Caco-2 (cell line): Measurements from ENCODE around the gene SYT7. TPM values are rescaled to one million over a fixed set of nuclear protein-coding genes. Genes with fewer than 3 reads are reported as not detected.

Source experiments
- BruUV-seq: library from RNA; stranded (reverse); fragments of 400-500 nt; replicated peaks from 2 replicates; lab custom pipeline; 2021; lab: Mats Ljungman, UMichigan
- CTCF ChIA-PET: fragments of 300-600 bp; sonication (Branson Sonifier 250); formaldehyde crosslinking; loops from one replicate; lab custom pipeline; 2022; ENCODE audit warnings: antibody characterized with exemption; lab: Charles Lee
- POLR2A ChIA-PET: fragments of 300-600 bp; sonication (Branson Sonifier 250); formaldehyde crosslinking; loops from one replicate; lab custom pipeline; 2022; ENCODE audit warnings: antibody characterized with exemption; lab: Charles Lee
- DNase-seq, 2 experiments: peaks; one replicate each; pipeline versions ENCODE4 v3.0.0 to v3.0.0-alpha.2; 2020 to 2022
- H3K27me3 ChIP-seq: replicated peaks from 2 replicates; pipeline ENCODE4 v1.6.0; 2011; ENCODE audit warnings: low read length; ENCODE audit not compliant: control insufficient read depth, insufficient read depth
- H3K36me3 ChIP-seq: 2 replicates; pipeline ENCODE4 v1.5.1; 2011; ENCODE audit warnings: low read length; ENCODE audit not compliant: control insufficient read depth, insufficient read depth
- H3K4me1 ChIP-seq: fragments of 250-450 bp; sonication (Bioruptor Pico); 2 replicates; pipeline ENCODE4 v1.5.1; 2020; ENCODE audit warnings: mild to moderate bottlenecking
- H3K4me3 ChIP-seq: 2 replicates; pipeline ENCODE4 v1.5.1; 2011; ENCODE audit warnings: low read depth, mild to moderate bottlenecking, control low read depth, low read length
- H3K9me3 ChIP-seq: fragments of 250-450 bp; sonication (Bioruptor Pico); 2 replicates; pipeline ENCODE4 v1.5.1; 2020; ENCODE audit warnings: mild to moderate bottlenecking, moderate library complexity
- H3K27ac Mint-ChIP-seq: one replicate; pipeline ENCODE4 v1.8.0; 2022; ENCODE audit warnings: mixed read lengths; ENCODE audit not compliant: unreplicated experiment
- H3K27me3 Mint-ChIP-seq: one replicate; pipeline ENCODE4 v1.8.0; 2022; ENCODE audit warnings: mixed read lengths; ENCODE audit not compliant: insufficient read depth, unreplicated experiment
- H3K36me3 Mint-ChIP-seq: one replicate; pipeline ENCODE4 v1.8.0; 2022; ENCODE audit warnings: mild to moderate bottlenecking, mixed read lengths; ENCODE audit not compliant: insufficient read depth, unreplicated experiment
- H3K4me1 Mint-ChIP-seq: one replicate; pipeline ENCODE4 v1.8.0; 2022; ENCODE audit warnings: low read depth, mixed read lengths; ENCODE audit not compliant: unreplicated experiment
- H3K4me3 Mint-ChIP-seq: one replicate; pipeline ENCODE4 v1.8.0; 2022; ENCODE audit warnings: mild to moderate bottlenecking, moderate library complexity, mixed read lengths; ENCODE audit not compliant: unreplicated experiment
- H3K9me3 Mint-ChIP-seq: one replicate; pipeline ENCODE4 v1.8.0; 2022; ENCODE audit warnings: mixed read lengths; ENCODE audit not compliant: unreplicated experiment
- CTCF ChIP-seq, 2 experiments: fragments of 200-600 bp in 1 of 2; IDR thresholded peaks; 1 replicate in 1 of 2; 2 replicates in 1 of 2; pipeline versions ENCODE4 v1.5.1 to v1.8.0; 2011 to 2022; ENCODE audit warnings: antibody characterized with exemption in 1 of 2, control low read depth in 1 of 2, inconsistent platforms in 1 of 2, low read depth in 1 of 2, low read length in 1 of 2, mild to moderate bottlenecking in 1 of 2, moderate library complexity in 1 of 2; ENCODE audit not compliant: insufficient read depth in 1 of 2, severe bottlenecking in 1 of 2, unreplicated experiment in 1 of 2
- intact Hi-C: fragments of 100-400 bp; cut with micrococcal nuclease; formaldehyde crosslinking; loops from one replicate; pipeline ENCODE4 v1.10.0; 2022; ENCODE audit not compliant: unreplicated experiment
- total RNA-seq: library from RNA; stranded (reverse); gene quantifications from 2 replicates; pipeline ENCODE4 v1.2.3, GENCODE V29; 2022

The SYT7 gene
- total RNA-seq, 1 experiment from 2014 or later, result 33.5 TPM

GRCh38 chr11:61569701-61570100 lies 11.2 kb downstream of the SYT7 start:
- Mint-ChIP-seq H3K27me3 (no peaks in the 10 kb centered on the region), H3K9me3 (no peaks in the 10 kb centered on the region), H3K4me1 (no peaks in the 10 kb centered on the region), H3K36me3 (peaks cover 9% of the 10 kb centered on the region), H3K27ac (no peak overlapping the region), H3K4me3 (no peak overlapping the region)
- no peaks in the 10 kb centered on the region for H3K9me3 ChIP-seq
- no peaks in the 10 kb centered on the region for H3K36me3 ChIP-seq
- intact Hi-C loops, result no loop called here
- H3K4me3 ChIP-seq, result no peak overlapping the region
- no peaks in the 10 kb centered on the region for H3K27me3 ChIP-seq
- CTCF ChIA-PET, result interaction anchor here (0.5 kb wide), 1 partner anchor 26 kb away, joined by 3 read pairs; no protein-coding TSS in a partner anchor
- TF ChIP-seq CTCF (IDR thresholded peaks at IDR 0.05; ENCODE audit: insufficient read depth in 1 of 2, low read depth in 1 of 2, low read length in 1 of 2, severe bottlenecking in 1 of 2, unreplicated experiment in 1 of 2), result no peak
- BruUV-seq, result no TSS peak
- no peak for DNase-seq
- POLR2A ChIA-PET, result interaction anchor here (0.7 kb wide), 1 partner anchor 750 kb away, joined by 3 read pairs; no protein-coding TSS in a partner anchor
- no peaks in the 10 kb centered on the region for H3K4me1 ChIP-seq

- DNase-seq, result no peak
- H3K4me3 ChIP-seq, result no peak overlapping the region
- no peaks in the 10 kb centered on the region for H3K36me3 ChIP-seq
- no peaks in the 10 kb centered on the region for H3K4me1 ChIP-seq
- Mint-ChIP-seq H3K9me3 (no peaks in the 10 kb centered on the region), H3K4me1 (no peaks in the 10 kb centered on the region), H3K27ac (no peak overlapping the region), H3K36me3 (peaks cover 9% of the 10 kb centered on the region), H3K27me3 (no peaks in the 10 kb centered on the region), H3K4me3 (no peak overlapping the region)
- H3K9me3 ChIP-seq, result no peaks in the 10 kb centered on the region
- no peak for TF ChIP-seq CTCF (IDR thresholded peaks at IDR 0.05; ENCODE audit: insufficient read depth in 1 of 2, low read depth in 1 of 2, low read length in 1 of 2, severe bottlenecking in 1 of 2, unreplicated experiment in 1 of 2)
- intact Hi-C loops, result no loop called here
- H3K27me3 ChIP-seq, result no peaks in the 10 kb centered on the region
- BruUV-seq, result no TSS peak
- ChIA-PET CTCF (no interaction called here), POLR2A (interaction anchor here (0.7 kb wide), 1 partner anchor 749 kb away, joined by 3 read pairs; no protein-coding TSS in a partner anchor)
Observed at GRCh38 chr11:61569018-61569417, 11.9 kb downstream of the SYT7 start.

GRCh38 chr11:61567286-61568061 lies 13.4 kb downstream of the SYT7 start:
- Mint-ChIP-seq H3K9me3 (no peaks in the 10 kb centered on the region), H3K4me3 (no peak overlapping the region), H3K27me3 (no peaks in the 10 kb centered on the region), H3K4me1 (no peaks in the 10 kb centered on the region), H3K27ac (no peak overlapping the region), H3K36me3 (peaks cover 9% of the 10 kb centered on the region)
- no TSS peak for BruUV-seq
- no peak overlapping the region for H3K4me3 ChIP-seq
- POLR2A ChIA-PET, result no interaction called here
- H3K36me3 ChIP-seq, result no peaks in the 10 kb centered on the region
- CTCF ChIA-PET, result interaction anchor here (0.5 to 2.3 kb wide), 7 partner anchors 10 to 121 kb away, joined by 3 to 11 read pairs (median 3); no protein-coding TSS in a partner anchor
- TF ChIP-seq CTCF (IDR thresholded peaks at IDR 0.05; ENCODE audit: insufficient read depth in 1 of 2, low read depth in 1 of 2, low read length in 1 of 2, severe bottlenecking in 1 of 2, unreplicated experiment in 1 of 2), result peak; percentile 46 to 77
- no peaks in the 10 kb centered on the region for H3K9me3 ChIP-seq
- intact Hi-C loops, result loop anchor here (1.0 to 2.0 kb wide), 3 partner anchors 10 to 43 kb away; no protein-coding TSS in a partner anchor
- H3K27me3 ChIP-seq, result no peaks in the 10 kb centered on the region
- H3K4me1 ChIP-seq, result no peaks in the 10 kb centered on the region
- DNase-seq, result peak; percentile 86 to 90
